OCI-LY3 (cell line): ENCODE data around the gene EHD3.

Experiments
- CTCF ChIP-seq: fragments of 200-600, 300-600 bp; sonication (generic); IDR thresholded peaks from 2 replicates; pipeline ENCODE4 v1.5.1; 2014; ENCODE audit warnings: antibody characterized with exemption, low read length, low read depth
- EZH2phosphoT487 ChIP-seq: fragments of 200-600 bp; shearing (Covaris generic); IDR thresholded peaks from 2 replicates; pipeline ENCODE4 v1.6.1; 2018; ENCODE audit warnings: antibody characterized with exemption, mixed run types, low read depth

- no peak for TF ChIP-seq CTCF
- no peak for TF ChIP-seq EZH2phosphoT487
These were observed 2.7 kb downstream of the EHD3 start for GRCh38 chr2:31236433-31237205.
